Ishikawa (cell line): ENCODE data around the gene SLC43A3.

Experiments
- CEBPB ChIP-seq: IDR thresholded peaks from 2 replicates; pipeline ENCODE4 v1.6.1; 2012
- CREB1 ChIP-seq: IDR thresholded peaks from 2 replicates; pipeline ENCODE4 v1.6.1; 2012; ENCODE audit warnings: low read depth
- EGR1 ChIP-seq: IDR thresholded peaks from 2 replicates; pipeline ENCODE4 v1.6.1; 2012
- EP300 ChIP-seq: IDR thresholded peaks from 2 replicates; pipeline ENCODE4 v1.6.1; 2012; ENCODE audit warnings: borderline replicate concordance
- RAD21 ChIP-seq: IDR thresholded peaks from 2 replicates; pipeline ENCODE4 v1.6.1; 2012; ENCODE audit warnings: low read depth
- REST ChIP-seq: IDR thresholded peaks from 2 replicates; pipeline ENCODE4 v1.6.1; 2012; ENCODE audit warnings: low read depth, mild to moderate bottlenecking
- TAF1 ChIP-seq: IDR thresholded peaks from 2 replicates; pipeline ENCODE4 v1.6.1; 2012; ENCODE audit warnings: low read depth, mild to moderate bottlenecking
- TEAD4 ChIP-seq: IDR thresholded peaks from 2 replicates; pipeline ENCODE4 v1.6.1; 2012
- YY1 ChIP-seq: IDR thresholded peaks from 2 replicates; pipeline ENCODE4 v1.6.1; 2012; ENCODE audit warnings: low read depth
- TF ChIP-seq, protein P1 (sequence below): IDR thresholded peaks from 2 replicates; pipeline ENCODE4 v1.6.1; 2012

- TF ChIP-seq TAF1 (no peak), CREB1 (no peak), TEAD4 (no peak), CEBPB (no peak), EGR1 (no peak), EP300 (no peak), RAD21 (no peak), YY1 (no peak), REST (no peak)
- TF ChIP-seq, protein P1, sequence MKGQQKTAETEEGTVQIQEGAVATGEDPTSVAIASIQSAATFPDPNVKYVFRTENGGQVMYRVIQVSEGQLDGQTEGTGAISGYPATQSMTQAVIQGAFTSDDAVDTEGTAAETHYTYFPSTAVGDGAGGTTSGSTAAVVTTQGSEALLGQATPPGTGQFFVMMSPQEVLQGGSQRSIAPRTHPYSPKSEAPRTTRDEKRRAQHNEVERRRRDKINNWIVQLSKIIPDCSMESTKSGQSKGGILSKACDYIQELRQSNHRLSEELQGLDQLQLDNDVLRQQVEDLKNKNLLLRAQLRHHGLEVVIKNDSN = no peak
Measured at GRCh38 chr11:57406337-57406904, 20.5 kb downstream of the SLC43A3 start.
